Raji (cell line): ENCODE results near the gene HPSE.

Experiments used
- POLR2A ChIP-seq: IDR thresholded peaks from 2 replicates; pipeline ENCODE4 v1.6.1; 2011; ENCODE audit warnings: low read depth, low read length, control low read depth; ENCODE audit not compliant: insufficient read depth

HPSE gene

GRCh38 chr4:83316459-83317165 is 18.0 kb downstream of the HPSE start:
- no peak for TF ChIP-seq POLR2A

GRCh38 chr4:83315341-83315870 is 19.2 kb downstream of the HPSE start:
- no peak for TF ChIP-seq POLR2A

- no peak for TF ChIP-seq POLR2A
These were observed 26.0 kb downstream of the HPSE start for GRCh38 chr4:83308672-83309071.

- no peak for TF ChIP-seq POLR2A
These were observed 26.7 kb downstream of the HPSE start for GRCh38 chr4:83307920-83308319.

GRCh38 chr4:83305187-83305586 is 29.5 kb downstream of the HPSE start:
- no peak for TF ChIP-seq POLR2A

- TF ChIP-seq POLR2A: no peak
These were observed 36.9 kb downstream of the HPSE start for GRCh38 chr4:83297548-83298260.

- no peak for TF ChIP-seq POLR2A
These were observed 41.2 kb downstream of the HPSE start for GRCh38 chr4:83293305-83294046.

GRCh38 chr4:83285055-83285407 is 49.6 kb downstream of the HPSE start:
- no peak for TF ChIP-seq POLR2A

GRCh38 chr4:83284193-83285054 is 50.2 kb downstream of the HPSE start, which contains the start of gene COQ2:
Gene COQ2 (minus strand): TSS chr4:83284798. CDS start chr4:83284764, 34 bp downstream.
- TF ChIP-seq POLR2A: peak; percentile 96

GRCh38 chr4:83283181-83283580 is 51.5 kb downstream of the HPSE start:
- no peak for TF ChIP-seq POLR2A

- no peak for TF ChIP-seq POLR2A
These were observed 52.6 kb downstream of the HPSE start for GRCh38 chr4:83282049-83282535.

GRCh38 chr4:83281307-83281706 is 53.3 kb downstream of the HPSE start:
- no peak for TF ChIP-seq POLR2A

GRCh38 chr4:83276299-83277040 is 58.2 kb downstream of the HPSE start:
- TF ChIP-seq POLR2A: no peak

GRCh38 chr4:83272900-83273299 is 61.7 kb downstream of the HPSE start:
- TF ChIP-seq POLR2A: no peak
